HG02970 (cell line): ENCODE results near the gene ZSWIM4.
"Not testable (repeated sequence)": the region's sequence is repeated elsewhere in the genome, so short reads cannot be mapped to it uniquely, and the experiment has no call there.

Experiments used
- ATAC-seq: cut with Tn5 transposase; IDR thresholded peaks from one replicate; pipeline ENCODE4 v1.9.1; 2021; ENCODE audit warnings: mild to moderate bottlenecking, moderate library complexity, moderate number of reproducible peaks; ENCODE audit not compliant: unreplicated experiment, low FRiP score

ZSWIM4 gene

GRCh38 chr19:13794757-13795589 lies at the start of gene ZSWIM4:
Gene ZSWIM4 (plus strand): TSS chr19:13795443. CDS start chr19:13795649, 206 bp downstream.
- peak; percentile 87 for ATAC-seq

- ATAC-seq: no peak
These were observed 48.2 kb upstream of the ZSWIM4 start for GRCh38 chr19:13747098-13747453.

GRCh38 chr19:13748169-13748828 lies 46.9 kb upstream of the ZSWIM4 start:
- no peak for ATAC-seq

- ATAC-seq: no peak
These were observed 43.8 kb upstream of the ZSWIM4 start for GRCh38 chr19:13751436-13751835.

GRCh38 chr19:13753622-13754021 lies 41.6 kb upstream of the ZSWIM4 start:
- ATAC-seq: not testable (repeated sequence)

GRCh38 chr19:13756210-13756609 lies 39.0 kb upstream of the ZSWIM4 start:
- ATAC-seq: no peak

- ATAC-seq: no peak
These were observed 37.2 kb upstream of the ZSWIM4 start for GRCh38 chr19:13757805-13758772.

- no peak for ATAC-seq
These were observed 36.4 kb upstream of the ZSWIM4 start for GRCh38 chr19:13758795-13759194.

- no peak for ATAC-seq
These were observed 33.8 kb upstream of the ZSWIM4 start for GRCh38 chr19:13761423-13761822.

GRCh38 chr19:13762635-13763235 lies 32.5 kb upstream of the ZSWIM4 start:
- ATAC-seq: no peak

GRCh38 chr19:13763265-13763664 lies 32.0 kb upstream of the ZSWIM4 start:
- ATAC-seq: no peak

GRCh38 chr19:13764101-13764807 lies 31.0 kb upstream of the ZSWIM4 start, which contains the start of gene MRI1:
Gene MRI1 (plus strand): TSS chr19:13764522. CDS start chr19:13764589, 67 bp downstream.
- peak; percentile 64 for ATAC-seq

GRCh38 chr19:13764821-13765394 lies 30.3 kb upstream of the ZSWIM4 start:
- ATAC-seq: no peak

- no peak for ATAC-seq
These were observed 29.7 kb upstream of the ZSWIM4 start for GRCh38 chr19:13765395-13766094.

- no peak for ATAC-seq
These were observed 29.2 kb upstream of the ZSWIM4 start for GRCh38 chr19:13766095-13766481.

GRCh38 chr19:13768510-13768909 lies 26.7 kb upstream of the ZSWIM4 start:
- no peak for ATAC-seq

GRCh38 chr19:13770013-13770635 lies 25.1 kb upstream of the ZSWIM4 start:
- no peak for ATAC-seq
